Putamen (tissue), 1 donor: ENCODE data around the gene PEX10.

Source experiments
- DNase-seq: peaks from one replicate; pipeline ENCODE4 v3.0.0-alpha.2; 2016; ENCODE audit warnings: low spot score

Gene PEX10

GRCh38 chr1:2425892-2426291 lies 13.5 kb upstream of the PEX10 start:
- no peak for DNase-seq

GRCh38 chr1:2422523-2422922 lies 10.2 kb upstream of the PEX10 start:
- DNase-seq, result no peak

GRCh38 chr1:2419416-2419815 lies 7.1 kb upstream of the PEX10 start:
- no peak for DNase-seq

GRCh38 chr1:2418791-2419320 lies 6.5 kb upstream of the PEX10 start:
- no peak for DNase-seq

GRCh38 chr1:2417833-2418225 lies 5.5 kb upstream of the PEX10 start:
- DNase-seq, result no peak

- no peak for DNase-seq
Measured at GRCh38 chr1:2417083-2417832, 4.9 kb upstream of the PEX10 start.

- DNase-seq, result no peak
Measured at GRCh38 chr1:2416403-2416802, 4.0 kb upstream of the PEX10 start.

- DNase-seq, result no peak
Measured at GRCh38 chr1:2415801-2416208, 3.4 kb upstream of the PEX10 start.

GRCh38 chr1:2415337-2415736 lies 3.0 kb upstream of the PEX10 start:
- DNase-seq, result no peak

- peak; percentile 64 for DNase-seq
Measured at GRCh38 chr1:2414297-2414958, 2.1 kb upstream of the PEX10 start.

GRCh38 chr1:2413495-2414296 lies 1.3 kb upstream of the PEX10 start:
- DNase-seq, result no peak

GRCh38 chr1:2412773-2413494 lies 570 bp upstream of the PEX10 start:
- no peak for DNase-seq

- no peak for DNase-seq
Measured at GRCh38 chr1:2411801-2412394, 466 bp downstream of the PEX10 start.

- no peak for DNase-seq
Measured at GRCh38 chr1:2409745-2410144, 2.6 kb downstream of the PEX10 start.

GRCh38 chr1:2408859-2409276 lies 3.5 kb downstream of the PEX10 start:
- no peak for DNase-seq

GRCh38 chr1:2408456-2408855 lies 3.9 kb downstream of the PEX10 start:
- DNase-seq, result no peak

GRCh38 chr1:2407991-2408275 lies 4.4 kb downstream of the PEX10 start:
- DNase-seq, result no peak

- no peak for DNase-seq
Measured at GRCh38 chr1:2407166-2407990, 5.0 kb downstream of the PEX10 start.

- DNase-seq, result no peak
Measured at GRCh38 chr1:2406451-2407041, 5.8 kb downstream of the PEX10 start.

- no peak for DNase-seq
Measured at GRCh38 chr1:2405588-2406295, 6.6 kb downstream of the PEX10 start.
